Measurements from ENCODE around the gene RETREG1. TPM values are rescaled to one million over a fixed set of nuclear protein-coding genes. Genes with fewer than 3 reads are reported as not detected.

Gene RETREG1
- total RNA-seq, 1 donor from 2014 or later: 22.5 TPM

DNA sequence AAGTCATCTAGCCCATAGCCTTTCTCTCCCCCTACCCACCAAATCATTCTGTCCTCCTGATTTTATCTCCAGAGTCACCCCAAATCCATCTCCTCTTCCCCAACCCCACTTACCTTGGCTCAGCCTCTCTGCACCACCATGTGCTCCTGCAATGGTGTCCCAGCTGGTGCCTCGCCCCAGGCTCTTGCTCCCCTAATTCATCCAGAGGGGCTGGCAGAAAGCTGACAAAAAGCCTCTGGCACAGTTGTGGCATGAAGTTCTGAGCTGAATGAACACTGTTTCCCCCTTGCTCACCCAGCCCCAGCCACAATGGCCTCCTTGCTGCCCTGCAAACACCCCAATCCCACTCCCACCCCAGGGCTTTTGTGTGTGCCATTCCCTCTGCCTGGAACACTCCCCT is 10.2 kb downstream of the RETREG1 start:
- no peaks in the 10 kb centered on the region for H3K27me3 Mint-ChIP-seq (ENCODE audit: insufficient read depth)

DNA sequence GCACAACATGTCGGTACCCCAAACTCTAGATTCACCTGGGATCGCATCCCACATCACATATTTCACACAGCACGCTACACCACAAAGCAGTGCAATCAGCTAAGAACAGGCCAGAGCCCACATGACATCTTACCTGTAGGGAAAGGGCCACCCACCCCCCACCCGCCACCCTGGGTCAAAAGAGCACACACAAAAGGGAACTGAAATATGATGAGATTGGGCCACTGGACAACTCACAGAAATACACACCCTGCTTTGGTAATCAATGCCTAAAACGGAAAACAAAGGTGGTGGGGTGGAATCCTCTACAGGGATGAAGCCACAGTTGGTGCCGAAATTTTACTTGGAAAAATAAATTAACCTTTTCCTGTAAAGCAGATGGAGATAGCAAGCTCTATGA is 13.1 kb downstream of the RETREG1 start:
- H3K9me3 Mint-ChIP-seq: no peaks in the 10 kb centered on the region
- no peaks in the 10 kb centered on the region for H3K27me3 Mint-ChIP-seq (ENCODE audit: insufficient read depth)
- DNase-seq (ENCODE audit: low spot score): no peak
- no peak overlapping the region for H3K27ac Mint-ChIP-seq
- H3K4me1 Mint-ChIP-seq (ENCODE audit: low read depth): peaks cover 31% of the 10 kb centered on the region
- peaks cover 29% of the 10 kb centered on the region for H3K36me3 Mint-ChIP-seq (ENCODE audit: low read depth)
- intact Hi-C loops (cut with micrococcal nuclease): no loop called here
- no peak overlapping the region for H3K4me3 Mint-ChIP-seq

More for the DNA sequence above, 10.2 kb downstream of the RETREG1 start:
- Mint-ChIP-seq H3K9me3 (peaks cover 5% of the 10 kb centered on the region), H3K27ac (no peak overlapping the region), H3K36me3 (ENCODE audit: low read depth) (peaks cover 32% of the 10 kb centered on the region), H3K4me3 (no peak overlapping the region), H3K4me1 (ENCODE audit: low read depth) (peaks cover 30% of the 10 kb centered on the region)
- intact Hi-C loops (cut with micrococcal nuclease): no loop called here
- no peak for DNase-seq (ENCODE audit: low spot score)

DNA sequence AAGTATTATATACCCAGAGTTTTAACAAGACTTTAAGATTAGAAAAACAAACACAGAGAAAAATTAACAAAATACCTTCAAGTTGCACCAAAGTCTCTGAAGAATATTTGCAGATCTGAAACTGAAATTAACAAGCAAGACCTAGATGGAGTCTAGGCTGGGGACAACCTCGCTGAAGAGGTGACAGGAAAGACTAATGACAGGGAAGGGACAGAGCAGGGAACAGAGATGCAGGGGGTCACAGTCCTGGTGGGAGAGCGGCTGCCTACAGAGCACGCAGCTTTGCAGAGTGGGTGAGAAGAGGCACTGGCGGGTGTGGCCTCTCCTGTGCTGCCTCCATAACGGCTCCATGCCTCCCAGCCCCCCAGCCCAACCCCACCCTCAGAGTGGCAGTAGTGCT is 13.5 kb downstream of the RETREG1 start:
- H3K27me3 Mint-ChIP-seq (ENCODE audit: insufficient read depth): no peaks in the 10 kb centered on the region
- no peak overlapping the region for H3K4me3 Mint-ChIP-seq
- H3K9me3 Mint-ChIP-seq: no peaks in the 10 kb centered on the region
- DNase-seq (ENCODE audit: low spot score): no peak
- intact Hi-C loops (cut with micrococcal nuclease): no loop called here
- no peak overlapping the region for H3K27ac Mint-ChIP-seq
- peaks cover 31% of the 10 kb centered on the region for H3K4me1 Mint-ChIP-seq (ENCODE audit: low read depth)
- peaks cover 32% of the 10 kb centered on the region for H3K36me3 Mint-ChIP-seq (ENCODE audit: low read depth)

DNA sequence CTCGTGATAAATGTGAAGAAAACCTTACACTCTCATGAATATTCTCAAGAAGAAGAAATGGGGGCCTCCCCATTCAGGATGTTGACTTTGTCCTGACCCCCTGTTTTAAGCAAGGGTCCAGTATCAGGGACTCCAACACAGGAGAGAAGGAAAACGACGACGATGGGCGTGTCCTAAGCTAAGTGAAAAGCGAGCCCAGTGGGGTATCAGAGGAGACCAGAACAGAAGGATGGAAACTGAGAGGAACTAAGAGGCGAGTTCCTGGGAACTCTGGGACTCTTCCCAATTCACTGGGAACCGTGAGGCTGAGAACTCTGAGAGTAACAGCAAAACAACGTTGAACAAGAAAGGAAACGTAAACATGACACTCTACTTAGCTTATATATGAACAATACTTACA is 14.6 kb downstream of the RETREG1 start:
- Mint-ChIP-seq H3K4me3 (no peak overlapping the region), H3K9me3 (no peaks in the 10 kb centered on the region), H3K27me3 (ENCODE audit: insufficient read depth) (no peaks in the 10 kb centered on the region), H3K36me3 (ENCODE audit: low read depth) (peaks cover 33% of the 10 kb centered on the region), H3K27ac (no peak overlapping the region), H3K4me1 (ENCODE audit: low read depth) (peaks cover 32% of the 10 kb centered on the region)
- intact Hi-C loops (cut with micrococcal nuclease): no loop called here
- no peak for DNase-seq (ENCODE audit: low spot score)

DNA sequence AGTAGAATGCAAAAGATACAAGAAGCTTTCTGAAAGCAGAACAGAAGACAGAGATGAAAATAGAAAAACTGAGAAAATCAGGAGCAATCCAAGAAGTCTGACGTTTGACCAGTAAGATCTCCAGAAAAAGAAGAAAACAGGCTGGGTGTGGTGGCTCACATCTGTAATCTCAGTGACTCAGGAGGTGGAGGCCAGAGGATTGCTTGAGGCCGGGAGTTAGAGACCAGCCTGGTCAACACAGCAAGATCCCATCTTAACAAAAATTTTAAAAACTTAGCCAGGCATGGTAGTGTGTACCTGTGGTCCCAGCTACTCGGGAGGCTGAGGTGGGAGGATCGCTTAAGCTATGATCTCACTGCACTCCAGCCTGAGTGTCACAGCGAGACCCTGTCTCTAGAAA is 15.9 kb downstream of the RETREG1 start:
- Mint-ChIP-seq H3K4me3 (no peak overlapping the region), H3K9me3 (no peaks in the 10 kb centered on the region), H3K27me3 (ENCODE audit: insufficient read depth) (no peaks in the 10 kb centered on the region), H3K4me1 (ENCODE audit: low read depth) (peaks cover 32% of the 10 kb centered on the region), H3K27ac (no peak overlapping the region), H3K36me3 (ENCODE audit: low read depth) (peaks cover 23% of the 10 kb centered on the region)
- no peak for DNase-seq (ENCODE audit: low spot score)
- intact Hi-C loops (cut with micrococcal nuclease): no loop called here

DNA sequence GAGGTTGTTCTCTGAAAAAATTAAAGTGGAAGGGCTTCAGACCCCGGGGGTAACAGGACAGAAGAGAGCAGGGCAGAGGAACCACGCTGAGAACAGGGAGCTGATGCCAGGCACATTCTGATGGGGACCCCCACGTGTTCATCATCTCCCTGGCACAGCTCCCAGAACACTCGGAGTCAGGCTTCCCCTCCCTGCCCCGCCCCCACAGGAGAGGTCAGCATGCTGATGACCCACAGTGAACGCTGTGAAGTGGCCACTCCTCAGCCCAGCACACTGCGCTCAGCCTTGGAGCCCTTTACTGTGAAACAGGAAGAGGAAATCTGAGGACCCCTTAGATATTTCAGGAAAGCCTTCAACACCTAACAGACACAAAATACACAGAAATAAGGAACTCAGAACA is 16.4 kb downstream of the RETREG1 start:
- H3K9me3 Mint-ChIP-seq: no peaks in the 10 kb centered on the region
- no peak overlapping the region for H3K27ac Mint-ChIP-seq
- peaks cover 28% of the 10 kb centered on the region for H3K4me1 Mint-ChIP-seq (ENCODE audit: low read depth)
- peaks cover 23% of the 10 kb centered on the region for H3K36me3 Mint-ChIP-seq (ENCODE audit: low read depth)
- no peaks in the 10 kb centered on the region for H3K27me3 Mint-ChIP-seq (ENCODE audit: insufficient read depth)
- intact Hi-C loops (cut with micrococcal nuclease): no loop called here
- DNase-seq (ENCODE audit: low spot score): no peak
- no peak overlapping the region for H3K4me3 Mint-ChIP-seq

DNA sequence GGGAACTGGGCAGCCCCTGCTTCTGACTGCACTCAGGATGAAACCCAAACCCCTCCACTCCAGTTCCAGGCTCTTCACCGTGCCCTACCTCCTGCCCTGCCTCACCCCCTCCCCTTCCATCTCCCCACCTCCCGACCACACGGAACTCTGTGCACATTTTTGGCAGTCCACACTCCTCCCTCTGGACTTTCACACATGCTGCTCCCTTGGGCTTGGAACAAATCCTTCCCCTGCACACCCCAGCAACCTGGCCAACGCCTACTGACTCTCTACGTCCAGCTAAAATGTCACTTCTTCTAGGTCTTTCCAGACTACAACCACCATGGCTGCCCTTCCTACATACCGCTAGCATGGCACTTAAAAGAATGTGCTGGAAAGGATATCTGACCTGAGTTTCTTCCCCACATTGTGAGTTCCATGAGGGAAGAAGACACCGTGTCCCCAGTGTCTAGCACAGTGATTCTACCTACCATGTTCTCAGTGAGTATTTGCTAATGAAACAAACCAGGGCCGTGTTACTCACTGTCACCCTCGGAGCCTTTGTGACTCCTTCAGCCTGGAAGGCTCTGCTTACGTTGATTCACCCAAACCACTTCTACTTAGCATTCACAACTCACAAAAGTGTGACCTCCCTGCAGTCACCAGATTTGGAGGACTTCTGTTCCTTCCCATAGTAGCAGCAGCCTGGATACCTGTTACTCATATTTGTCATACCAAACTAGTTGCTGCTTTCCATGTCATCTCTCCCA is 18.7 kb downstream of the RETREG1 start:
- H3K27me3 Mint-ChIP-seq (ENCODE audit: insufficient read depth): no peaks in the 10 kb centered on the region
- H3K27ac Mint-ChIP-seq: peak overlapping the region; percentile 36
- peaks cover 20% of the 10 kb centered on the region for H3K4me1 Mint-ChIP-seq (ENCODE audit: low read depth)
- no peaks in the 10 kb centered on the region for H3K9me3 Mint-ChIP-seq
- intact Hi-C loops (cut with micrococcal nuclease): no loop called here
- no peak for DNase-seq (ENCODE audit: low spot score)
- H3K4me3 Mint-ChIP-seq: no peak overlapping the region
- peaks cover 25% of the 10 kb centered on the region for H3K36me3 Mint-ChIP-seq (ENCODE audit: low read depth)

DNA sequence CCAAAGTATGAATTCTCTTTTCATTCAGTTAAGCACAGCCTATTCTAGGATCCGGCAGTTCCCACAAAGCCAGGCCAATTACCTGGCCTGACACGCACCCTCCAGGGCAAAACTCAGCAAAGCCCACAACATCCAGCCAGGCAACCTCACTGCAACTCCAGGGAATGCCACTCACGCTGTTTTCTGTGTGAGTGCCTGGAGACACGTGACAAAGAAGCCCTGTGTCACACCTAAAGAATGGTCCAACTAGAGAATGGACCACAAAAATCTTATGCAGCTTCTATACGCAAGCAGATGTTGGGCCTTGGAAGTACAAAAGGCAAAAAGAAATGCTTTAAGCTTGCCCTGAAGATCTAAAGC is 20.2 kb downstream of the RETREG1 start:
- Mint-ChIP-seq H3K27me3 (ENCODE audit: insufficient read depth) (no peaks in the 10 kb centered on the region), H3K4me1 (ENCODE audit: low read depth) (peaks cover 27% of the 10 kb centered on the region), H3K4me3 (no peak overlapping the region), H3K27ac (no peak overlapping the region), H3K36me3 (ENCODE audit: low read depth) (peaks cover 17% of the 10 kb centered on the region), H3K9me3 (no peaks in the 10 kb centered on the region)
- DNase-seq (ENCODE audit: low spot score): no peak
- intact Hi-C loops (cut with micrococcal nuclease): no loop called here

DNA sequence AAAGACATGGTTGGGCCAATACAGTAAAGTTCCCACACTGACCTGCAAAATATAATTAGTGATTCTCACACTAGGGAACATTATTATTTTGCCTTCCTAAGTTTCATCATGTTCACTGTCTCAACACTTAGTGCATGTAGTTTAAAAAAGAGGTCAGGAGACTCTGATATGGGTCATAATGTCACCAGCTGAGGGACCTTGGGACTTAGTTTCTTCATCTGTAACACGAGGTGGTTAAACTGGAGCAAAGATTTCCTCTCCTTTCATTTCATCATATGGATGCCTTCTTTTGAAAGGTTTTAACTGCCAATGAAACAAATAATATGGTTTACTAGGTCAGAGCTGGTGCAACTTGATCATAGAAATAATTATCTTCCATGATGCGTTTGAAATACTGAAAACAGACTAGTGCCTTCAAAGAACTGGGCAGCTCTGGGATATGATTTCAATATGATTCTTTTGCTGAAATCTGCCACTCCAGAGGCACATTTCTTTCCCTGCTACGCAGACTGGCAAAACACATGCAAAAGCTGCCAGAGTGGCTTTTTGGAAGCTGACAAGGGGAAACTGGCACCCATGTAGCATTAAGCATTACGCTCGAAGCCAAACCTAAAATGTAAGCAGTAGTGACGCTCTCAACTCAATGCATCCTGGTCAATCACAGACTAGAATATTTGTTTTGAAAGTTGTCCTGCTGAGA is 20.8 kb downstream of the RETREG1 start:
- Mint-ChIP-seq H3K4me3 (no peak overlapping the region), H3K27ac (no peak overlapping the region), H3K27me3 (ENCODE audit: insufficient read depth) (no peaks in the 10 kb centered on the region), H3K4me1 (ENCODE audit: low read depth) (peaks cover 32% of the 10 kb centered on the region), H3K9me3 (no peaks in the 10 kb centered on the region), H3K36me3 (ENCODE audit: low read depth) (peaks cover 17% of the 10 kb centered on the region)
- intact Hi-C loops (cut with micrococcal nuclease): no loop called here
- DNase-seq (ENCODE audit: low spot score): no peak

DNA sequence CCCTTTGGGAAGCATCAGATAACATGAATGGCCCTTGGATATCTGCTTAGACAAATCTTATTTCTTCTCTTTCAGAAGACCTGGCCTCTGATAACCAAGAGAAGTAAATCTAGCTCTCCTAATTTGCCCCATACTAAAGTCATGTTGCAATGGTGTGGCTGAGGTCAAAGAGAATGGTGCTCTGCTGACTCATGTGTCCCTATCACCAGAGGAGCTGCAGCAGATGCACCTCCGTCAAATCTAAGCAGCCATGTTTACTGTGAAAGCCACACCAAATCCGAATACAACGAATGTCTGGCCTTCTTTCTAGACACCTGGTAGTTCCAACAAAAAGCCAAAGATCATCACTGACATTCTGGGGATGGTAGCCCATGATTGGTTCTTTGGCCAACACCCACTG is 23.2 kb downstream of the RETREG1 start:
- Mint-ChIP-seq H3K4me3 (no peak overlapping the region), H3K4me1 (ENCODE audit: low read depth) (peaks cover 31% of the 10 kb centered on the region), H3K9me3 (no peaks in the 10 kb centered on the region), H3K27me3 (ENCODE audit: insufficient read depth) (no peaks in the 10 kb centered on the region), H3K36me3 (ENCODE audit: low read depth) (peaks cover 16% of the 10 kb centered on the region), H3K27ac (no peak overlapping the region)
- intact Hi-C loops (cut with micrococcal nuclease): no loop called here
- DNase-seq (ENCODE audit: low spot score): no peak

DNA sequence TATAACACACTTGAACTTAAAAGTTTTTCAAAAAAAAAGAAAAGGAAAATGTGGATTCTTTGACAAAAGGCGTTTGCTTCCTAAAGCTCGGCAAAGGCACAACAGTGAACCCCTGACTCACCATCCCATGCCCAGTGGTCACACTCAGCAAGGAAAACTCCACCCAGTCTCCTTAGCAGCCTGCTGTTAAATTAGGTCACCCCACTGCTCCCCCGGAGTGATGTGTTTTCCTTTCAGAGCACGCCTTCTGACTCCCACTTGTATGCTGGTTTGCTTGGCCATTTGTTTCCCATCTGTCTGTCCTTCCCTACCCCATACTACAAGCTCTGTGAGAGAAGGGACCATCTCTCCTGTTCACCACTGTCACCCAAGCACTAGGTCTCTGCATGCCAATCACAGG is 23.8 kb downstream of the RETREG1 start:
- no peak overlapping the region for H3K4me3 Mint-ChIP-seq
- no peak for DNase-seq (ENCODE audit: low spot score)
- no peak overlapping the region for H3K27ac Mint-ChIP-seq
- H3K27me3 Mint-ChIP-seq (ENCODE audit: insufficient read depth): no peaks in the 10 kb centered on the region
- peaks cover 25% of the 10 kb centered on the region for H3K4me1 Mint-ChIP-seq (ENCODE audit: low read depth)
- peaks cover 10% of the 10 kb centered on the region for H3K36me3 Mint-ChIP-seq (ENCODE audit: low read depth)
- intact Hi-C loops (cut with micrococcal nuclease): no loop called here
- H3K9me3 Mint-ChIP-seq: no peaks in the 10 kb centered on the region

DNA sequence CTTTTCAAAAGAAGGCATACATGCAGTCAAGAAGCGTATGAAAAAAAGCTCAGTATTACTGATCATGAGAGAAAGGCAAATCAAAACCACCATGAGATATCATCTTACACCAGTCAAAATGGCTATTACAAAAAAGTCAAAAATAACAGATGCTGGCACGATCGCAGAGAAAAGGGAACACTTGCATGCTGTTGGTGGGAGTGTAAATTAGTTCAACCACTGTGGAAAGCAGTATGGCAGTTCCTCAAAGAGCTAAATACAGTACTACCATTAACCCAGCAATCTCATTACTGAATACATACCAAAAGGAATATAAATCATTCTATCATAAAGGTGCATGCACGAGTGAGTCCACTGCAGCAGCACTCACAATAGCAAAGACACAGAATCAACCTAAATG is 24.5 kb downstream of the RETREG1 start:
- no peak for DNase-seq (ENCODE audit: low spot score)
- H3K27ac Mint-ChIP-seq: no peak overlapping the region
- H3K9me3 Mint-ChIP-seq: no peaks in the 10 kb centered on the region
- H3K27me3 Mint-ChIP-seq (ENCODE audit: insufficient read depth): no peaks in the 10 kb centered on the region
- H3K4me1 Mint-ChIP-seq (ENCODE audit: low read depth): peaks cover 22% of the 10 kb centered on the region
- H3K36me3 Mint-ChIP-seq (ENCODE audit: low read depth): peaks cover 9% of the 10 kb centered on the region
- H3K4me3 Mint-ChIP-seq: no peak overlapping the region
- intact Hi-C loops (cut with micrococcal nuclease): no loop called here

DNA sequence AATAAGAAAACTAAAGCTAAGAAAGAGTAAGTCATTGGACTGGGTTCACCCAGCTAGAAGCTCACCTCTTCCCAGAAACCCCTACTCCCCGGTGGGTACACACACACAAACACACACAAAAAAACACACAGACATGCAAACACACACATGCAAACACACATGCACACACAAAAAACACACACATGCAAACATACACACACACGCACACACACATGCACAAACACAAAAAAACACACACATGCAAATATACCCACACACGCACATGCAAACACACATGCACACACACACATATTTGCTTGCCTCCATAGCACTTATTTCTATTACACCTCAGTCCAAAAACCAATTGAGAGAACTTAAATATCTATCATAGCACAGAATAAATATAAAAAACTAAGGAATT is 26.1 kb downstream of the RETREG1 start:
- Mint-ChIP-seq H3K4me3 (no peak overlapping the region), H3K27ac (peak overlapping the region; percentile 10), H3K27me3 (ENCODE audit: insufficient read depth) (no peaks in the 10 kb centered on the region), H3K4me1 (ENCODE audit: low read depth) (peaks cover 22% of the 10 kb centered on the region), H3K9me3 (no peaks in the 10 kb centered on the region), H3K36me3 (ENCODE audit: low read depth) (peaks cover 9% of the 10 kb centered on the region)
- intact Hi-C loops (cut with micrococcal nuclease): no loop called here
- DNase-seq (ENCODE audit: low spot score): no peak
